PC-3 (cell line): ENCODE results near the gene COL9A3.
"Not testable (repeated sequence)": the region's sequence is repeated elsewhere in the genome, so short reads cannot be mapped to it uniquely, and the experiment has no call there.

Experiments used
- CTCF ChIP-seq: fragments of 300-600 bp; sonication (generic); conservative IDR thresholded peaks from 2 replicates; pipeline ENCODE4 v1.5.1; 2017; ENCODE audit warnings: antibody characterized with exemption, low read depth, mild to moderate bottlenecking, low read length
- EZH2 ChIP-seq: fragments of 300-600 bp; sonication (generic); IDR thresholded peaks from one replicate; pipeline ENCODE4 v1.6.1; 2017; ENCODE audit warnings: antibody characterized with exemption, mild to moderate bottlenecking, low read length; ENCODE audit not compliant: unreplicated experiment
- EZH2phosphoT487 ChIP-seq: fragments of 300-600 bp; sonication (generic); IDR thresholded peaks from 2 replicates; pipeline ENCODE4 v1.6.1; 2018; ENCODE audit warnings: mild to moderate bottlenecking, antibody characterized with exemption, low read length, borderline replicate concordance

GRCh38 chr20:62853304-62853703 is 36.5 kb downstream of the COL9A3 start:
- TF ChIP-seq CTCF, EZH2phosphoT487, EZH2: not testable (repeated sequence)
